Stimulated activated CD4-positive, alpha-beta T cell treated with anti-CD3 and anti-CD28 coated beads, Interleukin-2, amount 100 ng/mL, for 4 hours (primary cell): ENCODE results near the gene ANKRD13A.
"Not testable (repeated sequence)": the region's sequence is repeated elsewhere in the genome, so short reads cannot be mapped to it uniquely, and the experiment has no call there.

Source experiments
- DNase-seq: peaks from one replicate; pipeline ENCODE4 v3.0.0-alpha.2; 2020; ENCODE audit warnings: low read depth

The ANKRD13A gene

GRCh38 chr12:109983432-109984142, 15.6 kb upstream of the ANKRD13A start:
- DNase-seq, result no peak

DNA sequence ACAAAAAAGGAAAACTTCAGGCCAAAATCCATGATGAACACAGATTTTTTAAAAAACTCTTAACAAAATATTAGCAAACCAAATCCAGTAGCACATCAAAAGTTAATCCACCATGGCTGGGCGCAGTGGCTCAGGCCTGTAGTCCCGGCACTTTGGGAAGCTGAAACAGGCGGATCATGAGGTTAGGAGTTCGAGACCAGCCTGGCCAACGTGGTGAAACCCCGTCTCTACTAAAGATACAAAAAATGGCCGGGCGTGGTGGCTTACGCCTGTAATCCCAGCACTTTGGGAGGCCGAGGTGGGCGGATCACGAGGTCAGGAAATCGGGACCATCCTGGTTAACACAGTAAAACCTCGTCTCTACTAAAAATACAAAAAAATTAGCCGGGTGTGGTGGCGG, 13.0 kb upstream of the ANKRD13A start:
- not testable (repeated sequence) for DNase-seq

GRCh38 chr12:109987615-109988014, 11.6 kb upstream of the ANKRD13A start:
- no peak for DNase-seq

DNA sequence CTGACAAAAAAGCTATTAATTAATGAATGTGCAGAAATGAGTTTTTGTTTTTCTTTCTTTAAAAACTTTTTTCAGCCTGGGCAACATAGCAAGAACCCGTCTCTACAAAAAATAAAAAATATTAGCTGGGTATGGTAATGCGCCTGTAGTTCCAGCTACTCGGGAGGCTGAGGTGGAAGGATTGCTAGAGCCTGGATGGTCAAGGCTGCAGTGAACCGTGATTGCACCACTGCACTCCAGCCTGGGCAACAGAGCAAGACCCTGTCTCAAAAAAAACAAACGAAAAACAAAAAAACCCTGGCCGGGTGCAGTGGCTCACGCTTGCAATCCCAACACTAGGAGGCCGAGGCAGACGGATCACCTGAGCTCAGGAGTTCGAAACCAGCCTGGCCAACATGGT, 11.0 kb upstream of the ANKRD13A start:
- DNase-seq, result no peak

GRCh38 chr12:109988903-109989302, 10.3 kb upstream of the ANKRD13A start:
- DNase-seq, result no peak

- no peak for DNase-seq
Measured at GRCh38 chr12:109989380-109989779, 9.8 kb upstream of the ANKRD13A start.

DNA sequence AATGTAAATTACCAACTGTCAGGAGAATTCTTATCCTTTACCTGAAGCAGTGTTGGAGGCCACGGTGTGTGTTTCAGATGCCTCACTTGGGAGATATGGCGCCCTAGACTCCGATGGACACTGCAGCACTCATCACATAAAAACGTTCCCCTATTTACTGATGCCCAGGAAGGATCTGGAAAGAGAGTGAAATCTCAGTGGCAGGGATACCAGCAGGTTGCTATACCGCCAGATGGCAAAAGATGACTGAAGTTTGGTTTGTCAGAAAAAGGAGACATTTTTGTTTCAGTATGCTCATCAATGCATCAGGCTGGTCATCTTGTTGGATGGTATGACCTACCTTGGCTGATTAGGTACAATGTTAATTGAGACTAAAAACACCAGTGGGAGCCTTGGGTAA, 7.6 kb upstream of the ANKRD13A start:
- DNase-seq, result no peak

DNA sequence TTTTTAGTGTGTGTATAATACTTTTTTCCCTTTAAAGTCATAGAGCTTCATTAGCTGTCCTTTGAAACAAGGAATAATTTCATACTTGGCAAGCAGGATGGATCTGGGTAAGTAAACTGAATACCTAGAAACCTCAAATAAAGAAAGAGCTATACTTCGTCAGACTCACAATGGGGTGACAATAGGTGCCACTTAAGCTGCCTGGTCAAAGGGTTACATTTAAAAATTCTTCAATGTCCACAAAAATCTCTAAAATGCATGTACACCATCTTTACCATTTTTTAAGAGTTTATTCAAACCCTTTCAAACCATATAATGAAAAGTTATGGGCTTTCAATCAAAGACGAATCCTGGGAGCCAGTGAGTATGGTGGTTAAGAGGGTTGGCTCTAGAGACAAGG, 6.1 kb upstream of the ANKRD13A start:
- DNase-seq, result no peak

DNA sequence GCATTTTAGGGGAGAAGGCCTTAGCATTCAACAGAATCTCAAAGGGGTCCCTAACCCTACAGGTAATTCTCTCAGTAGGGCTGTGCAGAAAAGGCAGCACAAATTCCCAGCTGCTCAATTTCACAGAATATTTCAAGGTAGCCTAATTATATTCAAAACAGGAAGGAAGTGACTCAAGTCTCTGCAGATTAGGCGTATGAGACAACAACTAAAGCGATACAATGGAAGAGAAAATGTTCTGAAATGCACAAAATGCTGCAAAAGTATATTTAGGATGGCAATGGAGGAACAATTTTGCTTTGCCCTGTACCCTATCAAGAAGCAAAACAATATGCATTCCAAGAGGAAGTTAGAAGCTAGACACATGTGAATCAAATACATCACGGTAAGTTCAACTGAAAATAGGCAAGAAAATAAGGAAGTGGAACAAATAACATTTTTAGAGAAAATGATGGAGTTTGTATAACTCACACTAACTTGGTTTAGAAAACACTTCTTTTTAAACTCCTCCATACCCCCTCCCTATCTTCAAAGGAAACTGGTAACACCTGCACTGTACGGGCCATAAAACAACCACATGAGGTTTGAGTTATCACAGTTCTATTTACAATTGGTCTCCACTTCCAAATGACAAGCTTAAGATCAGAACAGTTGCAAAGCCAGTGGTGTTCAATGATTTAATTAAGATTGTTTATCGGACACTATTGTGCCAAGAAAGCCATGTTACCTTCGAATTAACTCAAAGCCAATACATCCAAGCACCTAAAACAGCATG, 4.6 kb upstream of the ANKRD13A start:
- no peak for DNase-seq

- DNase-seq, result no peak
Measured at GRCh38 chr12:109995361-109995685, 3.9 kb upstream of the ANKRD13A start.

DNA sequence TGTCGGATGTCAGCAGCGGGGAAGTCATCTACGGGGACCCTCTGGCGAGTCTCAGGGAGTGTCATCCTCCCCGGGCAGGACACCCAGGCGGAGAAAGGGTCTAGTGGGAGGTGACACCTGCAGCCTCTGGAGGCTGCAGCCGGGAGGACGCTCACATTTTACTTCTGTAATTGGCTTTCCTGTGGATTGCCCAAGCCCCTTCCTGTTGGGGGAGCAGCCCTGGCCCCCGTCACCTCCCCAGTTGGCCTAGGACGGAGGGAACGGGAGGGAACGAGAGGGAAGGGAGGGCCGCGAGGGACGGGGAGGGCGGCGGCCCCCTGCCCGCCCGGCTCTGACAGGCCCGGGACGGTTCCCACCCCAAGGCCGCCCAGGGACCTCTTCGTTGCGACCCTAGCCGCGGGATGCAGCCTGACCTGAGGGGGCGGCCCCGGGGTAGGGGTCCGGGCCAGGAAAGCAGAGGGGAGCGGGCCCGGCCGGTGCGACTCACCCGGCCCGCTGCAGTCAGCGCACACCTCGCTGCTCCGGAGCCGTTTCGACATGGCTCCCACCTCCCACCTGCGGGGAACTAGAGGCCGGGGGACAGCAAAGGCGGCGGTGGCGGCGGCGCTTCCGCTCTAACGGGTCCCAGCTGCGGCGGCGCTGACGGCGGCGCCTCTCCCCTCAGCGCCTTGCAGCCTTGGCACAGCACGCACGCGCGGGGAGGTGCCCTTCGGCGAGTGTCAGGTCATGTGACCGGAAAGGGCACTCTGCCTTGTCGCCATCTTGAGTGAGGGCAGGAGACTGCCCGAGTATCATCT, 3.3 kb upstream of the ANKRD13A start, which contains the start of gene GIT2:
TSS of gene GIT2 (minus strand) at position 683 of the 797 bp plus-strand sequence. CDS start at position 539, 144 bp downstream.
- DNase-seq, result peak; percentile 91

GRCh38 chr12:109996483-109996853, 2.8 kb upstream of the ANKRD13A start:
- no peak for DNase-seq

- no peak for DNase-seq
Measured at GRCh38 chr12:109997393-109997792, 1.8 kb upstream of the ANKRD13A start.

DNA sequence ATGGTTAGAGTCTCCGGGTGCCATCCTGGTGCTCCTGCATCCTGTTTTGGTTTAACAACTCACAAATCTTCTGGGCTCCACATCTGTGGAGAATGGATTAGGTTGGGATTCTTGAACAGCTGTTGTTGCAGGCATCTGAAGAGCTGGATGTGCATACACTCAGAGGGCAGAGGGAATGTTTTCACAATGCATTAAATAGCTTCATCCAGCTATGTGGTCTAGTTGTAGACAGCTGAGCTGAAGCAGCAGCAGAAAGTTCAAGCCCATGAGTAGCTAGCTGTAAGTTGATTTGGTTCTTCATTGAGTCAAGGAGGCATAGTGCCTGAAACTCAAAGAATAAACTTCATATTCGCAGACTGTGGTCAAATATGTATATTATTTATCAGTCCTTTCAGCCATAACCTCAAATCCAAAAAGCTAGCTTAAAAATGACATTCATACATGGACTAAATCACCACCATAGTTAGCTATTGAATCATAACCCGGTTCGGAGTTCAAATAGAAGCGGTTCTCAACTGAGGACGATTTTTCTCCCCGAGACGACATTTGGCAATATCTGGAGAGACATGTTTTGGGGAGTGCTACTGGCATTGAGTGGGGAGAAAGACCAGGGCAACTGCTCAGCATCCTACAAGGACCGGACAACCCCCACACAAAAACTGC, 858 bp upstream of the ANKRD13A start:
- no peak for DNase-seq

- DNase-seq, result no peak
Measured at GRCh38 chr12:109999649-109999971, 380 bp downstream of the ANKRD13A start.

GRCh38 chr12:109999983-110000505, 814 bp downstream of the ANKRD13A start:
- DNase-seq, result no peak

DNA sequence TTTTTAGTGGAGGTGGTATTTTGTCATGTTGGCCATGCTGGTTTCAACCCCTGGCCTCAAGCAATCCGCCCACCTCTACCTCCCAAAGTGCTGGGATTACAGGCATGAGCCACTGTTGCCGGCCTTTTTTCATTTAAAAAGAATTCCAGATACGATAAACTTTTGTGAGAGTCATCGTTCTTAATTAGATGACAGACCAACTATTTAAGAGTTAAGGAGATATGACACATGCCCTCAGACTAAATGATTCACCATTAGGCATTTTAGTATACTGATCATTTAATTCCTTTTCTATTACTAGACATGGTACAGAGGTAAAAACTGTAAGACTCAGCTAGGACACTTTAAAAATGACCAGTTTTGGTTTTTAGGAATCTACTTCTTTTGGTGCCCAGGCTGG, 2.4 kb downstream of the ANKRD13A start:
- DNase-seq, result no peak

DNA sequence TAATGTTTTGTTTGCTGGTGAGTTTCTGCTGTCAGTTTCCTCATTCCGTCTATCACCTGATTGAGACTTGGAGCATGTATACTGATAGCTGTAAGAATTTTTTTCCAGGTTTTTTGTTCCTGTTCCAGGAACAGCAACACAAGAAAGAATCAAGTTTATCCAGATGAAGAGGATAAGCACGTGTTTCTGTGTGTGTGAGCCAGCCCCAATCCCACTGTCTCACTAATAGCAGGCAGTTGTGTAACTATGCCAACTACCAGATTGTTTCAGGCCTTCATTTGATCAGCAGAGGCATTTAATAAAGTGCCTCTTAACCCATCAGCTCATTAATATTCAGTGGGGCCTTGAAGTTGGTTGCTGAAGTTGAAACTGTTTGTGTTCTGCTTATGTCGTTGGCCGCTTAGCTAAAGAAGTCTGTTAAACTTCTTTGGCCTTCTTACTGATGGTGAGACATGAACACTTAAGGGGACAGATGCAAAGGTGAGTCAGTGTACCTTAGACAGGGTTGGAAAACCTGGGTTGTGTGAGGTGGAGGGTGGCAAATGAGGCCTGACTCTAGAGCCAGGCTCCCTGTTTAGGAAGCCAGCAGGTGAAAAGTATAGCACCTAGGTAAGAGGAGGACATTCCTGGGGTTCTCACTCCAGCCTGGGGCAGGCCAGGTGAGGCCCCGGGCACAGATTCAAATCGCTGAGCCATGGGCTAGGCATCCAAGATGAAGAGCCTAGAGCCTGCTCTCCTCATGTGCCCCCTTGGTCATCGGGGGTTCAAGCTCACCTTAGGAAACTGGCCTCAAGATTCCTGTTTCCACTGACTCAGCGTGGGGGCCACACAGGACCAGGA, 3.7 kb downstream of the ANKRD13A start:
- no peak for DNase-seq

- DNase-seq, result no peak
Measured at GRCh38 chr12:110004598-110004997, 5.4 kb downstream of the ANKRD13A start.

- DNase-seq, result no peak
Measured at GRCh38 chr12:110005319-110005973, 6.2 kb downstream of the ANKRD13A start.

DNA sequence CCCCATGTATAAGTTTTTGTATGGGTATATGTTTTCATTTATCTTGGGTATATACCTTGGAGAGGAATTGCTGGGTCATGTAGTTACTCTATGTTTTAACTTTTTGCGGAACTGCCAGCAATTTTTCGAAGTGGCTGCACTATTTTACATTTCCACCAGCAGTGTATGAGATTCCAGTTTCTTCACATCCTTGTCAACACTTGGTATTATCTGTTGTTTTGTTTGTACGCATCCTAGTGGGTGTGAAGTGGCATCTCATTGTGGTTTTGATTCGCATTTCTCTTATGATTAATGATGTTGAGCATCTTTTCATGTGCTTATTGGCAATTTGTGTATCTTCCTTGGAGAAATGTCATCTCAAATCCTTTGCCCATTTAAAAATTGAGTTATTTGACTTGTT, 6.9 kb downstream of the ANKRD13A start:
- DNase-seq, result no peak
